ENCODE data around the gene ZNF423.
A peak's percentile ranks its signal among the peaks of the same experiment; 100 is the strongest.

The ZNF423 gene

GRCh38 chr16:49498666-49499413, 357.1 kb downstream of the ZNF423 start:
- no peak for DNase-seq

DNA sequence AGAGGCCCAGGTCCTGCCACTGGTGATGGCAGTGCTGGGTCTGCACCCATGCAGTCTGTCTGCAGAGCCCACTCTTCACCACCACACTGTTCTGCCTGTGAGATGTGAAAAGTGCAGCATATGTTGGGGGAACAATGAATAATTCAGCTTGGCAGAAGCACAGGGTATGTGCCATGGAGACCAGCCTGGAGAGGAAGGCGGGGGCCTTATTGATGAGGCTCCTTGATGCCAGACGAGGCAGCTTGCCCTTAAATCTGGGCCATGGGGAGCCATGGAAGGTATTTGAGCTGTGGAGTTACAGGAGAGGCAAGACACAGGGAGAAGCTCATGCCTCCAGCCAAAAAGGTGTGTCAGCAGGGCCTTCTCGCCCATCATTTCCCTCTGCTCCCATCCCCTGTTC, 357.6 kb downstream of the ZNF423 start:
- DNase-seq = no peak

GRCh38 chr16:49497466-49497865, 358.4 kb downstream of the ZNF423 start:
- no peak for DNase-seq

- no peak for DNase-seq
Measured at GRCh38 chr16:49496656-49497055, 359.3 kb downstream of the ZNF423 start.

- no peak for DNase-seq
Measured at GRCh38 chr16:49495596-49496355, 360.1 kb downstream of the ZNF423 start.

GRCh38 chr16:49494891-49495566, 360.9 kb downstream of the ZNF423 start:
- no peak for DNase-seq

DNA sequence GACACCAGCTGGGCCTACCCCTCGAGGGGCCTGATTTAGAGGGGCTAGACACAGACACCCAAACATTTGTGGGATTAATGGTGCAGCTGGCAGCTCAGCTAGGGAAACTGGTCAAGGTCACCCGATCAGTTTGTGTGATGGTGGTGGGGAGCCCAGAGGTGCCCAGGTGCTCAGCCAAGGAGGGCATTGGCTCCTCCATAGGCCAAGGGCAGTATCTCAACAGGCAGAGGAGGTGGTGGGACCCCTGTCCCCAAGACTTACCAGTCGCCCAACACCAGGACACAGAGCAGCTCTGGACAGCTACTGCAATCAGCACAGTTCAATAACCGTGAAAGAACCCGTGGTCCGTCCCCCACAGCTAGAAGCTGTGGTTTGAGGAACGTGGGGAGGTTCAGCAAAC, 361.4 kb downstream of the ZNF423 start:
- no peak for DNase-seq

- DNase-seq = no peak
Measured at GRCh38 chr16:49493836-49494235, 362.1 kb downstream of the ZNF423 start.

GRCh38 chr16:49492896-49493626, 362.9 kb downstream of the ZNF423 start:
- no peak for DNase-seq

GRCh38 chr16:49491771-49492761, 363.8 kb downstream of the ZNF423 start:
- DNase-seq = peak; percentile 8

GRCh38 chr16:49491106-49491670, 364.7 kb downstream of the ZNF423 start:
- DNase-seq = no peak

DNA sequence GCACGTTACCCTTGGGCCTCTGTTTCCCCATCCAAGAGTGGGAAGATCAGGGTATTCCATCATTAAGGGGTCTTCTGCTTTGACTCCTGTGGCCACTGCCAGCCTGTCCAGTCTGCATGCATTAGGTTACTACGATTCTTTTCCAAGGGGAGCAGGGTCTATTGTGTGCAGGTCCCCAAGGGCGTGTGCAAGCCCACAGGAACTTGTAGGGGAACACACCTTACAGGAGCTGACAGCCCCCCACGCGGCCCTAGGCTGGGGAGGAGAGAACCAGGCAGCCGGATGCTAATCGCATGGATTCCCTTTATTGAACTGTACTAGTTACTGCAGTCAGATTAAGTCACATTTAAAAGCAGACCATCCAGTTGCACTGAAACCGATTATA, 365.6 kb downstream of the ZNF423 start:
- DNase-seq = no peak

GRCh38 chr16:49489686-49490320, 366.1 kb downstream of the ZNF423 start:
- DNase-seq = no peak

GRCh38 chr16:49488740-49489525, 367.0 kb downstream of the ZNF423 start:
- DNase-seq = no peak

GRCh38 chr16:49488336-49488735, 367.6 kb downstream of the ZNF423 start:
- no peak for DNase-seq

GRCh38 chr16:49487746-49488145, 368.2 kb downstream of the ZNF423 start:
- DNase-seq = no peak

GRCh38 chr16:49486400-49486799, 369.5 kb downstream of the ZNF423 start:
- DNase-seq = no peak

DNA sequence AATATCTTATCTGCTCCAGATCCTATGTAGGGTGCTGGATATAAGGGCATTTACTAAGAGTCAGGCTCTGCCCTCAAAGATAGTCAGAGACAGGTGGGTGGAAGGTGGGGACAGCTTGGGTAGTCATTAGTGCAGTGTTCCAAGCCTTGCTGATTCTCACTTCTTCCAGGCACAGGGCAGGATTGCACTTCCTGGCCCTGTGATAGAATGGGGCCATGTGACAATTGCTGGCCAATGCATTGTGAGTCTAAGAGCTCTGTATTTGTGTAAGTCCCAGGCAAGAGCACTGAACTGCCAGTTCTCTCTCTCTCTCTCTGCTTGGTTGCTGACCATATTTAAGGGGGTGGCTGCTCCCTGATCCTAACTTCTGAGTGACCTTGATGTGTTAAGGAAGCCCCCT, 370.2 kb downstream of the ZNF423 start:
- no peak for DNase-seq

DNA sequence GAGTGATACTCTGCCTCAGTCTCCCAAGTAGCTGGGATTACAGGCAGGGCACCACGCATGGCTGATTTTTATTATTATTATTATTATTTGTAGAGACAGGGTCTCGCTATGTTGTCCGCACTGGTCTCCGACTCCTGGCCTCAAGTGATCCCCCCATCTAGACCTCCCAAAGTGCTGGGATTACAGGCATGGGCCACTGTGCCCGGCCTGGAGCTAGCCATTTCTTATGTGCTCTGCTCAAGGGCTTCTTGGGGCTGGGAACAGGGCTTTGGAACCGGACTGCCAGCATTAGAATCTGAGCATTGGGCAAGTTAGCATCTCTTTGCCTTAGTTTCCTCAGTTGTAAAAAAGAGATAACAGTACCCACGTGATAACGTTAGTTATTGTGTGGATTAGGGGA, 371.0 kb downstream of the ZNF423 start:
- no peak for DNase-seq

DNA sequence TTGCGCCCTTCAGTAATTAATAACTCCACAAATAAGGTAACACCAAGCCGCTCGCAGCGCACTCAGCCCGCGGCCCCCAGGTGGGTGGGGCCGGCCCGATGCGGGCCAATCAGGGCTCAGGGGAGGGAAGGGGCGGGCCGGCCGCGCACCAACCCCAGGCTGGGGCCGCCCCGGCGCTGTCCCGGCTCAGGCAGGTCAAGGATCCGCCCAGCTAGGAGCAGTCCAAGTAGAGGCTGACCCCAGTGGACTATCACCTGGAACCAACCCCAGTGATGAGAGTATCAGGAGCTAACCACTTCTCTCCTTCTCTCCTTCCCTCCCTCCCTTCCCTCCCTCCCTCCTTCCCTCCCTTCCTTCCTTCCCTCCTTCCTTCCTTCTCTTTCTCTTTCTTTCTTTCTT, 371.5 kb downstream of the ZNF423 start:
- DNase-seq = no peak
